Measurements from ENCODE around the gene C12orf60.

DNA sequence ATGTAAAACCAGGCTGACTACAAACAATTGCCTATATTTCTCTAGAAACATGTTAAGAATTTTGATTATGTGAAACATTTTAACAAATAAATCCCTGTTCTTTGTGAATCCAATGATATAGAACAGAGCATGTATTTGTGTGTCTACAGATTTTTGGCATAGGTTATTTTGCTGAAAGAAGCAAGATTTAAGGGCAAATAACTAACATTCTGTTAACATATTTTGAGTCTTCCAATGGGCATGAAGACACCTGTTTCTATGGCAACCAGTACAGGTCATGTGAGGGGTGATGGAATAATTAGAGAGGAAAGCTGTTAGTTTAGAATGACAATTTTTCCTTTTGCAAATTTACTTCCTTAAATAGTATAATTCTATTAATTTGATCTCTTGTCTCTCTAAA, 31.0 kb downstream of the C12orf60 start:
- TF ChIP-seq, protein P1, sequence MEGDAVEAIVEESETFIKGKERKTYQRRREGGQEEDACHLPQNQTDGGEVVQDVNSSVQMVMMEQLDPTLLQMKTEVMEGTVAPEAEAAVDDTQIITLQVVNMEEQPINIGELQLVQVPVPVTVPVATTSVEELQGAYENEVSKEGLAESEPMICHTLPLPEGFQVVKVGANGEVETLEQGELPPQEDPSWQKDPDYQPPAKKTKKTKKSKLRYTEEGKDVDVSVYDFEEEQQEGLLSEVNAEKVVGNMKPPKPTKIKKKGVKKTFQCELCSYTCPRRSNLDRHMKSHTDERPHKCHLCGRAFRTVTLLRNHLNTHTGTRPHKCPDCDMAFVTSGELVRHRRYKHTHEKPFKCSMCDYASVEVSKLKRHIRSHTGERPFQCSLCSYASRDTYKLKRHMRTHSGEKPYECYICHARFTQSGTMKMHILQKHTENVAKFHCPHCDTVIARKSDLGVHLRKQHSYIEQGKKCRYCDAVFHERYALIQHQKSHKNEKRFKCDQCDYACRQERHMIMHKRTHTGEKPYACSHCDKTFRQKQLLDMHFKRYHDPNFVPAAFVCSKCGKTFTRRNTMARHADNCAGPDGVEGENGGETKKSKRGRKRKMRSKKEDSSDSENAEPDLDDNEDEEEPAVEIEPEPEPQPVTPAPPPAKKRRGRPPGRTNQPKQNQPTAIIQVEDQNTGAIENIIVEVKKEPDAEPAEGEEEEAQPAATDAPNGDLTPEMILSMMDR (IDR thresholded peaks at IDR 0.05): no peak
- TF ChIP-seq, protein P2, sequence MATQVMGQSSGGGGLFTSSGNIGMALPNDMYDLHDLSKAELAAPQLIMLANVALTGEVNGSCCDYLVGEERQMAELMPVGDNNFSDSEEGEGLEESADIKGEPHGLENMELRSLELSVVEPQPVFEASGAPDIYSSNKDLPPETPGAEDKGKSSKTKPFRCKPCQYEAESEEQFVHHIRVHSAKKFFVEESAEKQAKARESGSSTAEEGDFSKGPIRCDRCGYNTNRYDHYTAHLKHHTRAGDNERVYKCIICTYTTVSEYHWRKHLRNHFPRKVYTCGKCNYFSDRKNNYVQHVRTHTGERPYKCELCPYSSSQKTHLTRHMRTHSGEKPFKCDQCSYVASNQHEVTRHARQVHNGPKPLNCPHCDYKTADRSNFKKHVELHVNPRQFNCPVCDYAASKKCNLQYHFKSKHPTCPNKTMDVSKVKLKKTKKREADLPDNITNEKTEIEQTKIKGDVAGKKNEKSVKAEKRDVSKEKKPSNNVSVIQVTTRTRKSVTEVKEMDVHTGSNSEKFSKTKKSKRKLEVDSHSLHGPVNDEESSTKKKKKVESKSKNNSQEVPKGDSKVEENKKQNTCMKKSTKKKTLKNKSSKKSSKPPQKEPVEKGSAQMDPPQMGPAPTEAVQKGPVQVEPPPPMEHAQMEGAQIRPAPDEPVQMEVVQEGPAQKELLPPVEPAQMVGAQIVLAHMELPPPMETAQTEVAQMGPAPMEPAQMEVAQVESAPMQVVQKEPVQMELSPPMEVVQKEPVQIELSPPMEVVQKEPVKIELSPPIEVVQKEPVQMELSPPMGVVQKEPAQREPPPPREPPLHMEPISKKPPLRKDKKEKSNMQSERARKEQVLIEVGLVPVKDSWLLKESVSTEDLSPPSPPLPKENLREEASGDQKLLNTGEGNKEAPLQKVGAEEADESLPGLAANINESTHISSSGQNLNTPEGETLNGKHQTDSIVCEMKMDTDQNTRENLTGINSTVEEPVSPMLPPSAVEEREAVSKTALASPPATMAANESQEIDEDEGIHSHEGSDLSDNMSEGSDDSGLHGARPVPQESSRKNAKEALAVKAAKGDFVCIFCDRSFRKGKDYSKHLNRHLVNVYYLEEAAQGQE (IDR thresholded peaks at IDR 0.05; ENCODE audit: insufficient read depth in 1 of 2, low read depth in 2 of 2, low read length in 1 of 2): no peak
- TF ChIP-seq POLR2AphosphoS5 (IDR thresholded peaks at IDR 0.05; ENCODE audit: low read depth, low read length): no peak
- no peak for TF ChIP-seq SIN3A (IDR thresholded peaks at IDR 0.05; ENCODE audit: borderline replicate concordance, insufficient read depth, low read depth, low read length)
- no peak for TF ChIP-seq TCF7L2 (IDR thresholded peaks at IDR 0.05; ENCODE audit: low read depth, low read length)

Data from Panc1 (cell line).